ENCODE results near the gene MAPKBP1. TPM values are rescaled to one million over a fixed set of nuclear protein-coding genes. Genes with fewer than 3 reads are reported as not detected.

Gene MAPKBP1
- total and polyA plus RNA-seq, 2 of the 8 experiments (the other 6 are each of a cell fraction or from before 2014, with no cell fraction given) = 4.3 to 11.3 TPM

DNA sequence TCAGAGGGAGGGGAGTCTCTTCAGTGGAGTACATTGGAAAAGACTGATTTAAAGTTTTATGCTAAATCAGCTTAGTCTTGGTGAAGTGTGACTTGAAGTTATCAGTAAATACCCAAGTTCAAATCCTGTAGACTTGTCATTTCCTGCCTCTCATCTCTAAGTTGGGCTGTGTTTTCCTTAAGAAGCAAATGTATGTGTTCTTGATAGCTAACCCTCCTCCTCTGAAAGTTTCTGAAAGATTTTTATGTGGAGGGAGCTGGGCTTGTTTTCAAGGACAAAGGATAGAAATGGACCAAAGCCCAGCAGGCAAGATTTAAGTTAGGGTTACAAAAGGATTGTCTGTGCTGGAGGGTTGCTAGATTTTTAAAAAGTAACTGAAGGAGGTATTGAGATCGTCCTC is 4.2 kb downstream of the MAPKBP1 start (continued):
- no peak for TF ChIP-seq SP1 (IDR thresholded peaks at IDR 0.05; ENCODE audit: low read depth, low read length)
- TF ChIP-seq FOSL1 (IDR thresholded peaks at IDR 0.05; ENCODE audit: insufficient read depth, low read depth, low read length) = no peak
- no peak for TF ChIP-seq CBX5 (IDR thresholded peaks at IDR 0.05; ENCODE audit: low read depth, low read length)

Measured in H1 (cell line).